AG10803 (cell line): Measurements from ENCODE around the gene LGI2.

Source experiments
- DNase-seq: peaks from one replicate; pipeline ENCODE4 v3.0.0; 2010; ENCODE audit warnings: low read depth
- H3K4me3 ChIP-seq: 2 replicates; pipeline ENCODE4 v1.5.1; 2011; ENCODE audit warnings: mild to moderate bottlenecking, low read length, control low read depth
- TF ChIP-seq, protein P1 (sequence below): conservative IDR thresholded peaks from 2 replicates; pipeline ENCODE4 v1.5.1; 2011; ENCODE audit warnings: mild to moderate bottlenecking, low read length, control low read depth, inconsistent platforms

Gene LGI2, protein sequence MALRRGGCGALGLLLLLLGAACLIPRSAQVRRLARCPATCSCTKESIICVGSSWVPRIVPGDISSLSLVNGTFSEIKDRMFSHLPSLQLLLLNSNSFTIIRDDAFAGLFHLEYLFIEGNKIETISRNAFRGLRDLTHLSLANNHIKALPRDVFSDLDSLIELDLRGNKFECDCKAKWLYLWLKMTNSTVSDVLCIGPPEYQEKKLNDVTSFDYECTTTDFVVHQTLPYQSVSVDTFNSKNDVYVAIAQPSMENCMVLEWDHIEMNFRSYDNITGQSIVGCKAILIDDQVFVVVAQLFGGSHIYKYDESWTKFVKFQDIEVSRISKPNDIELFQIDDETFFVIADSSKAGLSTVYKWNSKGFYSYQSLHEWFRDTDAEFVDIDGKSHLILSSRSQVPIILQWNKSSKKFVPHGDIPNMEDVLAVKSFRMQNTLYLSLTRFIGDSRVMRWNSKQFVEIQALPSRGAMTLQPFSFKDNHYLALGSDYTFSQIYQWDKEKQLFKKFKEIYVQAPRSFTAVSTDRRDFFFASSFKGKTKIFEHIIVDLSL

DNA sequence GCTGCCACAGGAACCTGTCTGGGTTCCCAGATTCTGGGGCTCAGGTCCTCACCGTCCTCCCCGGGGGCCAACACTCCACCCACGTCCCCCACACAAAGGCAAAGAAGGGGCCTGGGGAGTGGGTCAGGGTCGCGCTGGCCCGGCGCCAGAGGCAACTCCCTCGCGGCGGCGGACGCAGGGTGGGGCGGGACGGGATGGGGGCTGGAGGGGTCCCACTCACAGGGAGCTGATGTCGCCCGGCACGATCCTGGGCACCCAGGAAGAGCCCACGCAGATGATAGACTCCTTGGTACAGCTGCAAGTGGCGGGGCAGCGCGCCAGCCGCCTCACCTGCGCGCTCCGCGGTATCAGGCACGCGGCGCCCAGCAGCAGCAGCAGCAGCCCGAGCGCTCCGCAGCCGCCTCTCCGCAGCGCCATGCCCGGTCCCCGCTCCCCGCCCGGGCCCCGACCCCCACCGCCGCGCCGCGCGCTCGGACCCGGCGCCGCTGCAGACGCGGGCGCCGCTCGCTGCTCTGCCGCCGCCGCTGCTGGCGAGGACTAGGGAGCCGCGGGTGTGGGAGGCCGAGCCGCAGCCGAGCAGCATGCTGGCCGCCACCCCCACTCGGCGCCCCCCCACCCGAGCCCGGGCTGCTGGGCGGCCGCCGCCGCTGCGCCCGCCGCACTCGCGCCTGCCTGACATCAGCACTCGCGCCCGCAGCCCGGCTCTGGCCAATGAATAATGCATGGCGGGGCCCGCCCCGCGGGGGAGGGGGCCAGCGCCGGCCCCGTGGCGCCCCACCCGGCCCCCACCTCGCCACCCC lies at the start of gene LGI2:
LGI2 (minus strand) TSS at position 670 of the 800 bp plus-strand sequence; CDS start at position 417, 253 bp downstream.
- TF ChIP-seq, protein P1, sequence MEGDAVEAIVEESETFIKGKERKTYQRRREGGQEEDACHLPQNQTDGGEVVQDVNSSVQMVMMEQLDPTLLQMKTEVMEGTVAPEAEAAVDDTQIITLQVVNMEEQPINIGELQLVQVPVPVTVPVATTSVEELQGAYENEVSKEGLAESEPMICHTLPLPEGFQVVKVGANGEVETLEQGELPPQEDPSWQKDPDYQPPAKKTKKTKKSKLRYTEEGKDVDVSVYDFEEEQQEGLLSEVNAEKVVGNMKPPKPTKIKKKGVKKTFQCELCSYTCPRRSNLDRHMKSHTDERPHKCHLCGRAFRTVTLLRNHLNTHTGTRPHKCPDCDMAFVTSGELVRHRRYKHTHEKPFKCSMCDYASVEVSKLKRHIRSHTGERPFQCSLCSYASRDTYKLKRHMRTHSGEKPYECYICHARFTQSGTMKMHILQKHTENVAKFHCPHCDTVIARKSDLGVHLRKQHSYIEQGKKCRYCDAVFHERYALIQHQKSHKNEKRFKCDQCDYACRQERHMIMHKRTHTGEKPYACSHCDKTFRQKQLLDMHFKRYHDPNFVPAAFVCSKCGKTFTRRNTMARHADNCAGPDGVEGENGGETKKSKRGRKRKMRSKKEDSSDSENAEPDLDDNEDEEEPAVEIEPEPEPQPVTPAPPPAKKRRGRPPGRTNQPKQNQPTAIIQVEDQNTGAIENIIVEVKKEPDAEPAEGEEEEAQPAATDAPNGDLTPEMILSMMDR: no peak
- DNase-seq: no peak
- peak within 1 kb of the TSS; percentile 22; the same call in 1 of the 2 replicates for H3K4me3 ChIP-seq

DNA sequence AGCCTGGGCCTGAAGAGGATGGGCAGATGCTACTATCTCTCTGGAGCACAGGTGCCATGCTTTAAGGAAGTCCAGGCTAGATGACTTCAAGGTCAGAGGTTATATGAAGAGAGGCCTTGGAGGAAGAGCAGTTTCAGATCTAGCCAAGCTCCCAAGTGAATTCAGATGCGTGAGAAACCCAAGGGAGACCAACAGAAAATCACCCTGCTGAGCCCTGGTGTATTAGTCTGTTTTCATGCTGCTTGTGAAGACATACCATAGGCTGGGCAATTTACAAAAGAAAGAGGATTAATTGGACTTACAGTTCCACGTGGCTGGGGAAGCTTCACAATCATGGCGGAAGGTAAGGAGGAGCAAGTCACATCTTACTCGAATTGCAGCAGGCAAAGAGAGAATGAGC lies 47.8 kb upstream of the LGI2 start:
- TF ChIP-seq, protein P1: no peak
- no peak overlapping the region for H3K4me3 ChIP-seq
- DNase-seq: no peak

DNA sequence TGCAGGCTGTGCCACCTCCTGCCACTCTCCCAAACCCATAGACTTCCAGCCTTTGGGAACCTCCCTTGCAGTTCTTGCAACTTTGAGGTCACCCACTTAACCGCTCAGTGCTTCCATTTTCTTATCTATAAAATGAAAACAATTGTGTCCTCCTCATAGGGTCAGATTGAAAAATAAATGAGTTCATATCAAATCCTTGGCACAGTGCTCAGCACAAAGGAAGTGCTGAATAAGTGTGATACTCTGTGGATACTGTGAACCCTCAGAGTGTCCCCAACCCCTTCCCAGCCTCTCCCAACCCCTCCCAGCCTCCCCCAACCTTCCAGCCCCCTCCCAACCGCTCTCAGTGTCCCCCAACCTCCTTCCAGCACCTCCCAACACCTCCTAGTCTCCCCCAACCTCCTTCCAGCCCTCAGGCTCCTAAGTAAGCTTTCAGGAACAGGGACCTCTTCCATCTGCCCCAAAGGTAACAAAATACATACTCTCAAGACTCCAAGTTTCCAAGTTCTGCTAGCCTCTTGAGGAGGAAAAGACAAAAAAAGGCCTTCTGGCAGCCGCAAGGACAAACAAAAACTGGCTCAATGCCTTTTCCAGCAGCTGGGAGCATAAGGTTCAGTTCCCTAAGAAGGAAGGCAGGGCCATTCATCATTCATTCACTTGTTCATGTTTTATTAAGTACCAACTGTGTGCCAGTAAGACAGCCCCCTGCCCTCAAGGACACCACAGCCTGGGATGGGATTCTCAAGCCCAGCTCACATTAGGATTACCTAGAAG lies 46.1 kb upstream of the LGI2 start:
- TF ChIP-seq, protein P1: no peak
- no peak for DNase-seq
- no peak overlapping the region for H3K4me3 ChIP-seq

DNA sequence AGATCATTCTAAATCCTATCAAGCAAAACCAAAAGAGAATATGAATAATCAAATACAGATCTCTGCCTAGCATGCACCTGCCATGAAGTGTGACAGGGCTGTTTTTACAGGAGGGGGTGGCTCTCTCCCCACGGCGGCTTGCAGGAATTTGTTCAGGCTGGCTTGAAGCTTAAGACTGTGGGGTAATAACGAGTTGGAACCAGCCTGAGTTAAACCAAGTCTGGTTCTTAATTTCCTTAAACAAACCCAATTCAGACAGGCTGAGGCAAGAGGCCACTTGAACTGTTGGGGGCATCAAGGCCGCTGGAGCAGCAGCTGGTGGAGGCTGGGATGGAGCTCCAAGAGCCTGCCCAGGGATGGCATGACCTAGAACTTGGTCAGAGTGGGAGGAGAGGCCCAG lies 45.1 kb upstream of the LGI2 start:
- no peak overlapping the region for H3K4me3 ChIP-seq
- TF ChIP-seq, protein P1: no peak
- DNase-seq: no peak

DNA sequence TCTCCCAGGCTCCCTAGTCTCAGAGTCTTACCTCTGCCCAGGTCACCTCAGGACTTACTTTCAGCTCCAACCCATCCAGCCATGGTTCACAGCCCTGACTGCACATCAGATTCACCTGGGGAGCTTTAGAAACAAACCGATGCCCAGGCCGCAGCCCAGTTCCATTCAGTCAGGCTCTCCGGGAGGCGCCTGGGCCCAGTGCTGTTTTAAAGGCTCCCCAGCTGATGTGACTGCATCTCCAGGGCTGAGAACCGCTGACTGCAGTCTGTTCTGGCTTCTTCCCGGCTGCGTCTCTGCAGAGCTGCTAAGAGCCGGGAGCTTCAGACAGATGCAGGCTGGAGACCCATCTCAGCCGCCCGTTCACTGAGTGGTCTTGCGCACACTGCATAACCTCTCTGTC lies 44.4 kb upstream of the LGI2 start:
- DNase-seq: no peak
- TF ChIP-seq, protein P1: no peak
- no peak overlapping the region for H3K4me3 ChIP-seq

DNA sequence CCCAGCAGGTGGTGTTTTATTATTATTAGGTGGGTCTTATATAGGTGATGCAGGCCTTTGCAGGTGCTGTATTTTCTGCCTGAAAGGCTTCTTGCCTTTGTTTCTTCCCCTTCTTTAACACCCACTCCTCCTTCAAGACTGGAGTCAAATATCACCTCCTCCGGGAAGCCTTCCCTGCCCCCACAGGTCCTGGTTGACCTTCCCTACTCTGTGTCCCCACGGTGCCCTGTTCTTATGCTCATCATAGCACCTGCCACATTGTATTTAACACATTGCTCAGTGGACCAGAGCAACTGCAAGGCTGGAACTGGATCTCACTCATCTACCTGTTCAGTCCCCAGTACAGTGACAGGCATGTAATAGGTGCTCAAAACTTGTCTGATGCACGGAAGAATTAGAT lies 39.8 kb upstream of the LGI2 start:
- TF ChIP-seq, protein P1: no peak
- H3K4me3 ChIP-seq: no peak overlapping the region
- no peak for DNase-seq
